HL-60 (cell line): Measurements from ENCODE around the gene XRRA1.

Experiments used
- POLR2AphosphoS5 ChIP-seq: IDR thresholded peaks from 2 replicates; pipeline ENCODE4 v1.6.1; 2012; ENCODE audit warnings: low read depth
- TF ChIP-seq, protein P1 (sequence below): IDR thresholded peaks from one replicate; pipeline ENCODE4 v1.5.1; 2011; ENCODE audit warnings: low read length, control low read depth, inconsistent platforms; ENCODE audit not compliant: insufficient read depth
- TF ChIP-seq, protein P2 (sequence below): IDR thresholded peaks from 2 replicates; pipeline ENCODE4 v1.6.1; 2012; ENCODE audit warnings: low read depth; ENCODE audit not compliant: insufficient replicate concordance

- TF ChIP-seq, protein P1, sequence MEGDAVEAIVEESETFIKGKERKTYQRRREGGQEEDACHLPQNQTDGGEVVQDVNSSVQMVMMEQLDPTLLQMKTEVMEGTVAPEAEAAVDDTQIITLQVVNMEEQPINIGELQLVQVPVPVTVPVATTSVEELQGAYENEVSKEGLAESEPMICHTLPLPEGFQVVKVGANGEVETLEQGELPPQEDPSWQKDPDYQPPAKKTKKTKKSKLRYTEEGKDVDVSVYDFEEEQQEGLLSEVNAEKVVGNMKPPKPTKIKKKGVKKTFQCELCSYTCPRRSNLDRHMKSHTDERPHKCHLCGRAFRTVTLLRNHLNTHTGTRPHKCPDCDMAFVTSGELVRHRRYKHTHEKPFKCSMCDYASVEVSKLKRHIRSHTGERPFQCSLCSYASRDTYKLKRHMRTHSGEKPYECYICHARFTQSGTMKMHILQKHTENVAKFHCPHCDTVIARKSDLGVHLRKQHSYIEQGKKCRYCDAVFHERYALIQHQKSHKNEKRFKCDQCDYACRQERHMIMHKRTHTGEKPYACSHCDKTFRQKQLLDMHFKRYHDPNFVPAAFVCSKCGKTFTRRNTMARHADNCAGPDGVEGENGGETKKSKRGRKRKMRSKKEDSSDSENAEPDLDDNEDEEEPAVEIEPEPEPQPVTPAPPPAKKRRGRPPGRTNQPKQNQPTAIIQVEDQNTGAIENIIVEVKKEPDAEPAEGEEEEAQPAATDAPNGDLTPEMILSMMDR, result no peak
- TF ChIP-seq, protein P2, sequence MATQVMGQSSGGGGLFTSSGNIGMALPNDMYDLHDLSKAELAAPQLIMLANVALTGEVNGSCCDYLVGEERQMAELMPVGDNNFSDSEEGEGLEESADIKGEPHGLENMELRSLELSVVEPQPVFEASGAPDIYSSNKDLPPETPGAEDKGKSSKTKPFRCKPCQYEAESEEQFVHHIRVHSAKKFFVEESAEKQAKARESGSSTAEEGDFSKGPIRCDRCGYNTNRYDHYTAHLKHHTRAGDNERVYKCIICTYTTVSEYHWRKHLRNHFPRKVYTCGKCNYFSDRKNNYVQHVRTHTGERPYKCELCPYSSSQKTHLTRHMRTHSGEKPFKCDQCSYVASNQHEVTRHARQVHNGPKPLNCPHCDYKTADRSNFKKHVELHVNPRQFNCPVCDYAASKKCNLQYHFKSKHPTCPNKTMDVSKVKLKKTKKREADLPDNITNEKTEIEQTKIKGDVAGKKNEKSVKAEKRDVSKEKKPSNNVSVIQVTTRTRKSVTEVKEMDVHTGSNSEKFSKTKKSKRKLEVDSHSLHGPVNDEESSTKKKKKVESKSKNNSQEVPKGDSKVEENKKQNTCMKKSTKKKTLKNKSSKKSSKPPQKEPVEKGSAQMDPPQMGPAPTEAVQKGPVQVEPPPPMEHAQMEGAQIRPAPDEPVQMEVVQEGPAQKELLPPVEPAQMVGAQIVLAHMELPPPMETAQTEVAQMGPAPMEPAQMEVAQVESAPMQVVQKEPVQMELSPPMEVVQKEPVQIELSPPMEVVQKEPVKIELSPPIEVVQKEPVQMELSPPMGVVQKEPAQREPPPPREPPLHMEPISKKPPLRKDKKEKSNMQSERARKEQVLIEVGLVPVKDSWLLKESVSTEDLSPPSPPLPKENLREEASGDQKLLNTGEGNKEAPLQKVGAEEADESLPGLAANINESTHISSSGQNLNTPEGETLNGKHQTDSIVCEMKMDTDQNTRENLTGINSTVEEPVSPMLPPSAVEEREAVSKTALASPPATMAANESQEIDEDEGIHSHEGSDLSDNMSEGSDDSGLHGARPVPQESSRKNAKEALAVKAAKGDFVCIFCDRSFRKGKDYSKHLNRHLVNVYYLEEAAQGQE, result no peak
- no peak for TF ChIP-seq POLR2AphosphoS5
Measured at GRCh38 chr11:74926304-74927030, 22.4 kb downstream of the XRRA1 start.
